ENCODE data around the gene LIPM. TPM values are rescaled to one million over a fixed set of nuclear protein-coding genes. Genes with fewer than 3 reads are reported as not detected.

Gene LIPM, protein sequence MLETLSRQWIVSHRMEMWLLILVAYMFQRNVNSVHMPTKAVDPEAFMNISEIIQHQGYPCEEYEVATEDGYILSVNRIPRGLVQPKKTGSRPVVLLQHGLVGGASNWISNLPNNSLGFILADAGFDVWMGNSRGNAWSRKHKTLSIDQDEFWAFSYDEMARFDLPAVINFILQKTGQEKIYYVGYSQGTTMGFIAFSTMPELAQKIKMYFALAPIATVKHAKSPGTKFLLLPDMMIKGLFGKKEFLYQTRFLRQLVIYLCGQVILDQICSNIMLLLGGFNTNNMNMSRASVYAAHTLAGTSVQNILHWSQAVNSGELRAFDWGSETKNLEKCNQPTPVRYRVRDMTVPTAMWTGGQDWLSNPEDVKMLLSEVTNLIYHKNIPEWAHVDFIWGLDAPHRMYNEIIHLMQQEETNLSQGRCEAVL
- total RNA-seq = not detected
- not detected for polyA plus RNA-seq
- long read RNA-seq, donor 1 = 0 reads
- long read RNA-seq, donor 2 = 0 reads

DNA sequence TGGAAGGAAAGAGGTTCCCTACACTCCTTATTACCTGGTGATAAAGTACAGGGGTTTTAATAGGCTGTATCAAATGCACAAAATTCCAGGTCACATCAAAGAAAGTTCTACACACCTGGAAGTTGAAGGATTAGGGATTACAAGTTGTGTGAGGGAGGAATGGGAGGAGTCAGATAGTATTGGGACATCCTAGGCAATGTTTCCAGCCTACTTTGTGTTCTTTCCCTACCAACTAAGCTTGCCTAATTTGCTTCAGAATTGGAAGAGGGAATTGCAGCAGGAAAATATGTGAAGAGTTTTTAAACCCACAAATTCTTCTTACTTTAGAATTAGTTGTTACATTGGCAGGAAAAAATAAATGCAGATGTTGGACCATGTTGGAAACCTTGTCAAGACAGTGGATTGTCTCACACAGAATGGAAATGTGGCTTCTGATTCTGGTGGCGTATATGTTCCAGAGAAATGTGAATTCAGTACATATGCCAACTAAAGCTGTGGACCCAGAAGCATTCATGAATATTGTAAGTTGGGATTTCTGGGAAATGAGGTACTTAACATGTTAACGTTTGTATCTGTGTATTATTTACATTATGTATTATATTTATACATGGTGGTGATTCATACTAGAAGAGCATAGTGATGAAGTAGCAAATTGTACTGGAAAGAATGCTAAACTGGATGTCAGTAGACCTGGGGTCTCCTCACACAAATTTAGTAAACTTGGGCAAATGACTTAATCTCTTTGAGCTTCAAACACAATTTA lies at the start of gene LIPM:
Gene LIPM (plus strand): TSS at position 208 of the 763 bp plus-strand sequence. CDS start 167 bp downstream, at position 375.
- ATAC-seq (ENCODE audit: low FRiP score) (no peak), DNase-seq (no peak)
- intact Hi-C loops (cut with DNase I) = no loop called here
- peaks cover 0 to 3% of the 10 kb centered on the region in 2 donors for H3K4me1 ChIP-seq (ENCODE audit: control insufficient read depth in 1 of 2, insufficient read depth in 2 of 2, low read length in 2 of 2)
- no peaks in the 10 kb centered on the region for H3K36me3 ChIP-seq (ENCODE audit: control insufficient read depth in 1 of 2, insufficient read depth in 2 of 2, low read length in 1 of 2)
- H3K9me3 ChIP-seq (ENCODE audit: control insufficient read depth, low read length) = no peaks in the 10 kb centered on the region
- no peaks in the 10 kb centered on the region for H3K27me3 ChIP-seq (ENCODE audit: control insufficient read depth in 1 of 2, insufficient read depth in 2 of 2, low read length in 1 of 2)
- WGBS, 2 donors = 64 to 75% methylated on average over 2 of the region's 2 CpGs
- H3K27ac ChIP-seq (ENCODE audit: low read depth in 1 of 2, low read length in 2 of 2) = no peak within 1 kb of the TSS
- no peak within 1 kb of the TSS for H3K4me3 ChIP-seq (ENCODE audit: low read length in 2 of 2)

DNA sequence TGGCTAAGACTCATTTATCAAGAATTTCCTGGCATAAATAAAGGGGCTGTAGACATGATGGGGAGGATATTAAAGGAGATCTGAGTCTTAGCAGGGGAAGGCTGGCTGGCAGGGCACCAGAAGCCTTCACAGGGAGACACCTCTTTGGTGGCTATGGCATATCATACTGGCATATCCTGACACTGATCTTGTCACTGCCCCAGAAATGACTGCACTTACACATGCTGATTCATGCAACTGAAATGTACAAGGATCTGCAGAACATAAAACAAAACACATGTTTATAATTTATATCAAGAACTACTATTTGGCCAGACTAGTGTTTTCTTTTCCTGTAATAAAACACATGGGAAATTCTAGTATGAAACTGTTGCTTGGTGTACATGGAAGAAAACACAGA lies 48.2 kb upstream of the LIPM start:
- Histone ChIP-seq H3K27ac (ENCODE audit: low read depth in 1 of 2, low read length in 2 of 2) (no peak overlapping the region), H3K36me3 (ENCODE audit: control insufficient read depth in 1 of 2, insufficient read depth in 2 of 2, low read length in 1 of 2) (no peaks in the 10 kb centered on the region), H3K4me1 (ENCODE audit: control insufficient read depth in 1 of 2, insufficient read depth in 2 of 2, low read length in 2 of 2) (no peaks in the 10 kb centered on the region), H3K4me3 (ENCODE audit: low read length in 2 of 2) (no peak overlapping the region), H3K27me3 (ENCODE audit: control insufficient read depth in 1 of 2, insufficient read depth in 2 of 2, low read length in 1 of 2) (peaks cover 0 to 2% of the 10 kb centered on the region in 2 donors), H3K9me3 (ENCODE audit: control insufficient read depth, low read length) (no peaks in the 10 kb centered on the region)
- no peak for DNase-seq
- intact Hi-C loops (cut with DNase I) = no loop called here
- no peak for ATAC-seq (ENCODE audit: low FRiP score)

DNA sequence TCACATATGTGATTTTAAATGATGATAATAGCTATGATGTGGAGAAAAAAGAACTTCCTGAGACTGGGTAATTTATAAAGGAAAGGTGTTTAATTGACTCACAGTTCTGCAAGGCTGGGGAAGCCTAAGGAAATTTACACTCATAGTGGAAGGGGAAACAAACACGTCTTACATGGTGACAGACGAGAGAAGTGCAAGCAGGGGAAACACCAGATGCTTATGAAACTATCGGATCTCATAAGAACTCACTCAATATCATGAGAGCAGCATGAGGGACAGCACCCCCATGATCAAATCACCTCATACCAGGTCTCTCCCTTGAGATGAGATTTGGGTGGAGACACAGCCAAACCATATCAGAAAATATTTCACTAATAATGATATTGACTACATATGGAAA lies 46.8 kb upstream of the LIPM start:
- no peaks in the 10 kb centered on the region for H3K9me3 ChIP-seq (ENCODE audit: control insufficient read depth, low read length)
- DNase-seq (no peak), ATAC-seq (ENCODE audit: low FRiP score) (no peak)
- peaks cover 0 to 2% of the 10 kb centered on the region in 2 donors for H3K27me3 ChIP-seq (ENCODE audit: control insufficient read depth in 1 of 2, insufficient read depth in 2 of 2, low read length in 1 of 2)
- no peak overlapping the region for H3K4me3 ChIP-seq (ENCODE audit: low read length in 2 of 2)
- no peaks in the 10 kb centered on the region for H3K36me3 ChIP-seq (ENCODE audit: control insufficient read depth in 1 of 2, insufficient read depth in 2 of 2, low read length in 1 of 2)
- H3K4me1 ChIP-seq (ENCODE audit: control insufficient read depth in 1 of 2, insufficient read depth in 2 of 2, low read length in 2 of 2) = no peaks in the 10 kb centered on the region
- intact Hi-C loops (cut with DNase I) = no loop called here
- 50 to 58% methylated on average over 3 of the region's 3 CpGs for WGBS, 2 donors
- no peak overlapping the region for H3K27ac ChIP-seq (ENCODE audit: low read depth in 1 of 2, low read length in 2 of 2)

DNA sequence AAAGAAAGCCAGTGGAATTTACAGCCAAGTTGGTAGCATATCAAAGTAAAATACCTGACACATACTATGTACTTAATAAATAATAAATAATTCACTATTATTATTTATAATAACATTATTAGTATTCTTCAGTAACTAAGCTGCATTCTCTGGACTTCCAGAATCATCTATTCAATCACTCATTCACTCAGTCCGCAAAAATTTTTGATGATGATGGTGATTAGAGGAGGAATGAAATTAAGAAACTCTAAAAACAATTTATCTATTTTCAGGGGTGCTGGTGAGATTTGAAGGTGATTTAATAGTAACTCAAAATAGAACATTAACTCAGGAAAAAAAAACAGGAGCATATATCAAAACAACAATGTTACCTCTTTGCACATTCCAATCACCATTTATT lies 45.9 kb upstream of the LIPM start:
- Histone ChIP-seq H3K36me3 (ENCODE audit: control insufficient read depth in 1 of 2, insufficient read depth in 2 of 2, low read length in 1 of 2) (no peaks in the 10 kb centered on the region), H3K27me3 (ENCODE audit: control insufficient read depth in 1 of 2, insufficient read depth in 2 of 2, low read length in 1 of 2) (peaks cover 0 to 2% of the 10 kb centered on the region in 2 donors), H3K27ac (ENCODE audit: low read depth in 1 of 2, low read length in 2 of 2) (no peak overlapping the region), H3K4me3 (ENCODE audit: low read length in 2 of 2) (no peak overlapping the region), H3K4me1 (ENCODE audit: control insufficient read depth in 1 of 2, insufficient read depth in 2 of 2, low read length in 2 of 2) (no peaks in the 10 kb centered on the region), H3K9me3 (ENCODE audit: control insufficient read depth, low read length) (no peaks in the 10 kb centered on the region)
- 0% methylated on average over 1 of the region's 1 CpG for WGBS, 2 donors
- DNase-seq = no peak
- ATAC-seq (ENCODE audit: low FRiP score) = no peak
- intact Hi-C loops (cut with DNase I) = no loop called here

DNA sequence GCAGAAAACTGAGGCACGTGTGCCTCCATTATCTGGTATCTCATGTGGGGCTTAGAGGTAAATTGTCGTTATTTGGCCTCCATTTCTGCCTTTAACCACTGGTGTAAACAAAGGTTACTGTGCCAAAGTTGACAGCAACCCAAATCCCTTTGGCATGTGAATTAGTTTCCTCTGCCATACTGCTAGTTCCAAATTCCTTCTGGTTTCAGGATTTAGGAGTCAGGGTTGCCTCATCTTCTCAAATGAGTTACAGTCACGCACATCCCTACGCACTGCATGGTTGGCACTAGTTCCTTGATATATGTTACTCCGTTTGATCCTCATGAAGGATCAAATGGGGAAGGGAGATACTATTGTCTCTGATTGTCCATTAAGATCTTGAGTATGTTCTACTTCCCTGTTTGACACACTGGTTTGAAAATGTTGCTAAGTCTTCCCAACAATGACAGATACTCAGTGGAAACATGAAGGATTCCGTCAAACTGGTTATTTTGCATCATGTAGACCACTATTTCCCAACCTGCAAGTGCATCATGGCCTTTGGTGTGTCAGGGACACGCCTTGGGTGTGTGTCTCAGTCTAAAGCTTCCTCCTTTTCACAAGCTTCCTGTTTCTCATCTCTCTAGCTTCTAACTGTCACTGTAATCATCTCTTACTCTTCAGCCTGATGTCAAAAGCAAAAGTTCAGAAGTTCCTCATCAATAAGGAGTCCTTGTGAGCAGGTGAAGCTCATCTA lies 43.0 kb upstream of the LIPM start, which contains the start of gene LIPN:
Gene LIPN (plus strand): TSS at position 655 of the 736 bp plus-strand sequence. CDS start 1,386 bp downstream, outside the sequence.
- WGBS, 2 donors = 73 to 86% methylated on average over 7 of the region's 7 CpGs
- ATAC-seq (ENCODE audit: low FRiP score) (no peak), DNase-seq (peak in 1 of 2 donors; percentile 48)
- Histone ChIP-seq H3K27ac (ENCODE audit: low read depth in 1 of 2, low read length in 2 of 2) (no peak within 1 kb of the TSS), H3K4me1 (ENCODE audit: control insufficient read depth in 1 of 2, insufficient read depth in 2 of 2, low read length in 2 of 2) (no peaks in the 10 kb centered on the region), H3K27me3 (ENCODE audit: control insufficient read depth in 1 of 2, insufficient read depth in 2 of 2, low read length in 1 of 2) (no peaks in the 10 kb centered on the region), H3K36me3 (ENCODE audit: control insufficient read depth in 1 of 2, insufficient read depth in 2 of 2, low read length in 1 of 2) (no peaks in the 10 kb centered on the region), H3K9me3 (ENCODE audit: control insufficient read depth, low read length) (no peaks in the 10 kb centered on the region), H3K4me3 (ENCODE audit: low read length in 2 of 2) (no peak within 1 kb of the TSS)
- intact Hi-C loops (cut with DNase I) = no loop called here

DNA sequence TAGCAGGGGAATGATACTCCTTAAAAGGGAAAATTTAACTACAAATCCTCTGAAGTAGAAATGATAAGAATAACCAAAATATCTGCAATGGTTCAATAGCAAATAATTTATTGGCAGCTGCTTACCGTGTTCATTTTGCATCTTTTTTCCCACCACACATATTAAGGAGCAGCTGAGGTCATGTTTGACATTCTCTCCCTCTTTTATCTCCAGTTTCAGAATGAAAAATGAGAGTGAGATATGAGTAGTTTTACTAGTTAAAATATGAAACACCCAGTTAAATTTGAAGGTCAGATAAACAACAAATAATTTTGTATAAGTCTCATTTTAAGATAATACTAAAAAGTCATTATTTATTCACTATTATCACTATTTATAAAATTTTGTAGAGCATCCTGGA lies 39.6 kb upstream of the LIPM start:
- Histone ChIP-seq H3K9me3 (ENCODE audit: control insufficient read depth, low read length) (no peaks in the 10 kb centered on the region), H3K36me3 (ENCODE audit: control insufficient read depth in 1 of 2, insufficient read depth in 2 of 2, low read length in 1 of 2) (no peaks in the 10 kb centered on the region), H3K27me3 (ENCODE audit: control insufficient read depth in 1 of 2, insufficient read depth in 2 of 2, low read length in 1 of 2) (no peaks in the 10 kb centered on the region), H3K27ac (ENCODE audit: low read depth in 1 of 2, low read length in 2 of 2) (no peak overlapping the region), H3K4me1 (ENCODE audit: control insufficient read depth in 1 of 2, insufficient read depth in 2 of 2, low read length in 2 of 2) (no peaks in the 10 kb centered on the region), H3K4me3 (ENCODE audit: low read length in 2 of 2) (no peak overlapping the region)
- DNase-seq (no peak), ATAC-seq (ENCODE audit: low FRiP score) (no peak)
- 32 to 40% methylated on average over 1 of the region's 1 CpG for WGBS, 2 donors
- intact Hi-C loops (cut with DNase I) = no loop called here

DNA sequence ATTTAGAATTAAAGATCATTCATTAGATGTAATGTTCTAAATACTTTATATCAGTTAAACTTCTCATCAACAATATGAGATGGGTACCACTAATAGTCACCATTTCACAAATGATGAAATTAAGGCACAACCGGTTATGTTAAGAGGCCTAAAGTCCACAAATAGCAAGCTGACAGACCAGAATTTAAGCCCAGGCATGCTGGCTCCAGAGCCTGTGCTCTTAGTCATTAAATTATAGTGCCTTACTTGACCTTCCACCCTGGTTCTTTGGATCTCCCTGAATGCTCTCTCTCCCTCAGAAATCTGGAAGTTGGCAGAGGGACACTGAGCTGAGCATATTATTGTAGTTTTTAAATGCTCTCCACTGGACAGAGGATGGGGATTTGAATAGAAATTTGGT lies 39.1 kb upstream of the LIPM start:
- Histone ChIP-seq H3K27ac (ENCODE audit: low read depth in 1 of 2, low read length in 2 of 2) (no peak overlapping the region), H3K27me3 (ENCODE audit: control insufficient read depth in 1 of 2, insufficient read depth in 2 of 2, low read length in 1 of 2) (no peaks in the 10 kb centered on the region), H3K36me3 (ENCODE audit: control insufficient read depth in 1 of 2, insufficient read depth in 2 of 2, low read length in 1 of 2) (no peaks in the 10 kb centered on the region), H3K4me1 (ENCODE audit: control insufficient read depth in 1 of 2, insufficient read depth in 2 of 2, low read length in 2 of 2) (no peaks in the 10 kb centered on the region), H3K4me3 (ENCODE audit: low read length in 2 of 2) (no peak overlapping the region), H3K9me3 (ENCODE audit: control insufficient read depth, low read length) (no peaks in the 10 kb centered on the region)
- DNase-seq = no peak
- 24 to 27% methylated on average over 1 of the region's 1 CpG for WGBS, 2 donors
- intact Hi-C loops (cut with DNase I) = no loop called here
- ATAC-seq (ENCODE audit: low FRiP score) = no peak

DNA sequence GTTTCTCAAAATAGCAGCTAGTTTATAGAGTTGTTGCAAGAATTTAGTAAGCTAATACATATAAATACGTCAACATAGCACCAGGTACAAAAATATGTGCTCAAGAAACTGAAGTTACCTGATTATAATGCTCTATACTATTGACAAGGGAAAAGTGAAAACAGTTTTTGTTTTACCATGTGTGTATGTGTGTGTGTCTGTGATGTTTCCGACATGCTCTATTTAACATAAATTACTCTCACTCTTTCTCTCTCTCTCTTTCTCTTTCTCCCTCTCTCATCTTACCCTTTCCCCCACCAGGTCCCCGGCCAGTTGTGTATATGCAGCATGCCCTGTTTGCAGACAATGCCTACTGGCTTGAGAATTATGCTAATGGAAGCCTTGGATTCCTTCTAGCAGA lies 38.4 kb upstream of the LIPM start:
- DNase-seq (no peak), ATAC-seq (ENCODE audit: low FRiP score) (no peak)
- no peaks in the 10 kb centered on the region for H3K36me3 ChIP-seq (ENCODE audit: control insufficient read depth in 1 of 2, insufficient read depth in 2 of 2, low read length in 1 of 2)
- H3K27me3 ChIP-seq (ENCODE audit: control insufficient read depth in 1 of 2, insufficient read depth in 2 of 2, low read length in 1 of 2) = no peaks in the 10 kb centered on the region
- no peaks in the 10 kb centered on the region for H3K4me1 ChIP-seq (ENCODE audit: control insufficient read depth in 1 of 2, insufficient read depth in 2 of 2, low read length in 2 of 2)
- no peaks in the 10 kb centered on the region for H3K9me3 ChIP-seq (ENCODE audit: control insufficient read depth, low read length)
- intact Hi-C loops (cut with DNase I) = no loop called here
- H3K27ac ChIP-seq (ENCODE audit: low read depth in 1 of 2, low read length in 2 of 2) = no peak overlapping the region
- no peak overlapping the region for H3K4me3 ChIP-seq (ENCODE audit: low read length in 2 of 2)
- WGBS, 2 donors = 70 to 79% methylated on average over 3 of the region's 3 CpGs
